HCT116 (cell line): Measurements from ENCODE around the gene TGM6. TPM values are rescaled to one million over a fixed set of nuclear protein-coding genes. Genes with fewer than 3 reads are reported as not detected.

Source experiments
- ATAC-seq: fragments of 200-7000 bp; cut with Tn5 transposase; 2 replicates; pipeline ENCODE4 v1.9.1; 2020; ENCODE audit warnings: mild to moderate bottlenecking, moderate library complexity
- BruUV-seq: library from RNA; stranded (reverse); fragments of 400-500 nt; replicated peaks from 2 replicates; lab custom pipeline; 2021; lab: Mats Ljungman, UMichigan
- CTCF ChIA-PET: fragments of 300-600 bp; sonication (Branson Sonifier 250); formaldehyde crosslinking; loops from one replicate; lab custom pipeline; 2021; ENCODE audit warnings: antibody characterized with exemption; lab: Charles Lee
- POLR2A ChIA-PET: fragments of 300-600, 350-600 bp; sonication (Branson Sonifier 250); formaldehyde crosslinking; loops from one replicate; lab custom pipeline; 2021; ENCODE audit warnings: antibody characterized with exemption; lab: Charles Lee
- RAD21 ChIA-PET, 2 experiments: fragments of 300-600 bp; sonication (Branson Sonifier 250); formaldehyde crosslinking; loops; one replicate each; lab custom pipeline; 2023; ENCODE audit warnings: low total read pairs in 2 of 2; ENCODE audit not compliant: uncharacterized antibody in 2 of 2, unreplicated experiment in 2 of 2, low non-redundant PET in 1 of 2; lab: Charles Lee
- DNase-seq: peaks from one replicate; pipeline ENCODE4 v3.0.0-alpha.2; 2010; ENCODE audit warnings: low read depth, low spot score
- H2AFZ ChIP-seq: fragments of 200-600 bp; shearing (Covaris generic), sonication (generic); 2 replicates; pipeline ENCODE4 v1.6.1; 2017; ENCODE audit warnings: low read depth, mixed run types, mixed read lengths, antibody characterized with exemption, low read length; ENCODE audit not compliant: poor library complexity, severe bottlenecking
- H3K27ac ChIP-seq: 2 replicates; pipeline ENCODE4 v1.5.1; 2012; ENCODE audit warnings: low read depth, low read length
- H3K27me3 ChIP-seq: fragments of 200-600 bp; sonication (generic); 2 replicates; pipeline ENCODE4 v1.6.1; 2016; ENCODE audit warnings: mixed run types, low read length, mixed read lengths; ENCODE audit not compliant: insufficient read depth
- H3K36me3 ChIP-seq, 2 experiments: fragments of 200-500 bp in 1 of 2; fragments of 200-600 bp in 1 of 2; sonication (Bioruptor generic) in 1 of 2; sonication (generic) in 1 of 2; 2 replicates each; pipeline versions ENCODE4 v1.5.1 to v1.6.1; 2014 to 2016; ENCODE audit warnings: low read length in 2 of 2, inconsistent platforms in 1 of 2, mixed read lengths in 1 of 2, mixed run types in 1 of 2; ENCODE audit not compliant: insufficient read depth in 2 of 2, control insufficient read depth in 1 of 2
- H3K4me1 ChIP-seq, 2 experiments: fragments of 200-600 bp in 1 of 2; sonication (generic) in 1 of 2; 2 replicates each; pipeline versions ENCODE4 v1.5.1 to v1.6.1; 2012 to 2017; ENCODE audit warnings: low read length in 2 of 2, inconsistent platforms in 1 of 2, mild to moderate bottlenecking in 1 of 2, mixed read lengths in 1 of 2, mixed run types in 1 of 2, moderate library complexity in 1 of 2; ENCODE audit not compliant: insufficient read depth in 2 of 2, control insufficient read depth in 1 of 2
- H3K4me2 ChIP-seq: fragments of 200-600 bp; sonication (generic); 2 replicates; pipeline ENCODE4 v1.6.1; 2017; ENCODE audit warnings: mixed run types, low read length, mixed read lengths
- H3K4me3 ChIP-seq, 2 experiments: fragments of 200-600 bp in 1 of 2; sonication (generic) in 1 of 2; replicated peaks in 1 of 2; 2 replicates each; pipeline ENCODE4 v1.5.1; 2011 to 2016; ENCODE audit warnings: low read length in 2 of 2, control low read depth in 1 of 2, low read depth in 1 of 2, mild to moderate bottlenecking in 1 of 2, mixed read lengths in 1 of 2, mixed run types in 1 of 2
- H3K79me2 ChIP-seq: fragments of 200-600 bp; sonication (generic); 2 replicates; pipeline ENCODE4 v1.6.1; 2017; ENCODE audit warnings: mild to moderate bottlenecking, mixed run types, low read length, moderate library complexity, mixed read lengths; ENCODE audit not compliant: insufficient read depth
- H3K9ac ChIP-seq: fragments of 200-600 bp; sonication (generic); 2 replicates; pipeline ENCODE4 v1.6.1; 2016; ENCODE audit warnings: low read length, mixed read lengths
- H3K9me2 ChIP-seq: fragments of 200-600 bp; sonication (generic), shearing (Covaris generic); 2 replicates; pipeline ENCODE4 v1.6.1; 2017; ENCODE audit warnings: mixed run types, mild to moderate bottlenecking, moderate library complexity; ENCODE audit not compliant: insufficient read depth
- H3K9me3 ChIP-seq, 2 experiments: fragments of 200-500 bp in 1 of 2; fragments of 200-600 bp in 1 of 2; sonication (Bioruptor generic) in 1 of 2; sonication (generic) in 1 of 2; 2 replicates each; pipeline ENCODE4 v1.6.1; 2014 to 2017; ENCODE audit warnings: low read length in 2 of 2, mixed read lengths in 2 of 2, inconsistent platforms in 1 of 2, low read depth in 1 of 2, mild to moderate bottlenecking in 1 of 2, mixed run types in 1 of 2, moderate library complexity in 1 of 2; ENCODE audit not compliant: control insufficient read depth in 1 of 2, insufficient read depth in 1 of 2
- H4K20me1 ChIP-seq: fragments of 200-600 bp; sonication (generic), shearing (Covaris generic); 2 replicates; pipeline ENCODE4 v1.6.1; 2017; ENCODE audit warnings: mixed run types, mild to moderate bottlenecking, moderate library complexity; ENCODE audit not compliant: insufficient read depth
- EGR1 ChIP-seq: IDR thresholded peaks from 2 replicates; pipeline ENCODE4 v1.6.1; 2012; ENCODE audit warnings: low read depth
- FOSL1 ChIP-seq: IDR thresholded peaks from 2 replicates; pipeline ENCODE4 v1.6.1; 2012; ENCODE audit warnings: low read depth
- POLR2A ChIP-seq: IDR thresholded peaks from 2 replicates; pipeline ENCODE4 v1.7.0; 2011; ENCODE audit warnings: borderline replicate concordance; ENCODE audit not compliant: insufficient read depth, insufficient read length; ENCODE audit errors: extremely low read depth
- RAD21 ChIP-seq: IDR thresholded peaks from 2 replicates; pipeline ENCODE4 v1.6.1; 2012; ENCODE audit warnings: low read depth, mild to moderate bottlenecking
- SRF ChIP-seq: IDR thresholded peaks from 2 replicates; pipeline ENCODE4 v1.6.1; 2012; ENCODE audit warnings: low read depth
- TCF7L2 ChIP-seq: IDR thresholded peaks from 2 replicates; pipeline ENCODE4 v1.7.0; 2011; ENCODE audit warnings: borderline replicate concordance, inconsistent platforms; ENCODE audit not compliant: insufficient read depth, insufficient read length; ENCODE audit errors: extremely low read depth
- YY1 ChIP-seq: IDR thresholded peaks from 2 replicates; pipeline ENCODE4 v1.6.1; 2011; ENCODE audit warnings: low read length, low read depth, moderate library complexity, mild to moderate bottlenecking; ENCODE audit not compliant: insufficient replicate concordance; ENCODE audit errors: extremely low read depth
- intact Hi-C: fragments of 100-400 bp; cut with micrococcal nuclease; formaldehyde crosslinking; loops from 2 replicates; pipeline ENCODE4 v1.10.0; 2022
- total RNA-seq: library from RNA; stranded (reverse); gene quantifications from one replicate; pipeline ENCODE4 v1.2.1, GENCODE V29; 2021; ENCODE audit not compliant: unreplicated experiment
- TF ChIP-seq, protein P1 (sequence below): IDR thresholded peaks from 2 replicates; pipeline ENCODE4 v1.6.1; 2012

The TGM6 gene
- total RNA-seq, 1 experiment from 2014 or later = not detected

DNA sequence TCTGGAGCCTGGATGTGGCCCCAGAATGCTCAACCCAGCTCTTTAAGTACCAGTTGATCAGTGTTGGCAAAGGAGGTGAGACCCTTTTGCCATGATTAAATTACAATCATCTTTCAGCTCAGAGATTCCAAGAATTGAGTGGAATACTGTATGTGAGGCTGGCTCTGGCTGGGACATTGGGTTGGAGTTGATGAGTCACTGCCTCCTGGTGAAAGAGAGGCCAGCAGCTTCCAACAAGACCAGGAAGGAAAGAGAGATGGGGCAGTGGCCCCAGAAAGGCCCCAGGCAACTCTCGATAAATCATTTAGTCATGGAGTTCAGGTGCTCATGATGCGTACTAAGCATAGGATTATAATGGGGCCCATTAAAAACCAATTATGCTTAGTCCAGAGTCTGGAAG lies 2.1 kb downstream of the TGM6 start:
- H3K9ac ChIP-seq = no peak overlapping the region
- intact Hi-C loops = no loop called here
- DNase-seq (no peak), ATAC-seq (no peak)
- no peaks in the 10 kb centered on the region for H3K79me2 ChIP-seq
- H3K4me3 ChIP-seq = no peak overlapping the region
- H3K4me2 ChIP-seq = no peak overlapping the region
- H3K27me3 ChIP-seq = no peaks in the 10 kb centered on the region
- BruUV-seq = no TSS peak
- no peaks in the 10 kb centered on the region for H3K9me2 ChIP-seq
- H3K36me3 ChIP-seq = no peaks in the 10 kb centered on the region
- ChIA-PET POLR2A (interaction anchor here (1.8 kb wide), 1 partner anchor 9 kb away, joined by 4 read pairs; no protein-coding TSS in a partner anchor), RAD21 (no interaction called here), CTCF (no interaction called here)
- no peak overlapping the region for H3K27ac ChIP-seq
- H4K20me1 ChIP-seq = no peaks in the 10 kb centered on the region; the same call in 1 of the 2 replicates
- TF ChIP-seq POLR2A (no peak), TCF7L2 (no peak)
- peaks cover 0 to 8% of the 10 kb centered on the region in 2 experiments; a peak in 2 of 4 replicates for H3K4me1 ChIP-seq
- H3K9me3 ChIP-seq = no peaks in the 10 kb centered on the region; a peak in 1 of 4 replicates
- H2AFZ ChIP-seq = no peak overlapping the region

DNA sequence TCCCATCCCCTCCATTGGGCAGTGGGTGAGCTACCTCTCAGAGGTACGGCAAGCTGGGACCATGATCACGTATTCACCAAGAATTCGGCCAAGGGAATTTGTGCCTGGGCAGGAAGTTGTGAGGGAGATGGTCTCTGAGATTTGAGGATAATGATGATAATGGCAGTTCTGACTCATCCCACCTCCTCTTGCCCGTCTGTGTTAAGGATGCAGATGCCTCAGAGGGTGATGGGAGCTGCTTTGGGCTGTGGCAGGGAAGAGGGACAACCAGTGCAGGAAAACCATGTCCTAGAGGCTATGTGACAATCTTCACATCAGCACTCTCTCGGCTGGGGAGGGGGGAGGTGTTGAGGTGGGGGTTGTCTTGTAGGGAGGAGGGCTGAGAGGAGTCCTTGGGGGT lies 4.3 kb downstream of the TGM6 start:
- no peak overlapping the region for H3K4me2 ChIP-seq
- H3K36me3 ChIP-seq = no peaks in the 10 kb centered on the region
- H3K9me3 ChIP-seq = no peaks in the 10 kb centered on the region; a peak in 1 of 4 replicates
- H3K79me2 ChIP-seq = no peaks in the 10 kb centered on the region
- no peak overlapping the region for H3K9ac ChIP-seq
- H3K4me1 ChIP-seq = peaks cover 0 to 8% of the 10 kb centered on the region in 2 experiments; a peak in 2 of 4 replicates
- H4K20me1 ChIP-seq = no peaks in the 10 kb centered on the region
- no peak overlapping the region for H3K4me3 ChIP-seq
- DNase-seq (no peak), ATAC-seq (no peak)
- no TSS peak for BruUV-seq
- intact Hi-C loops = no loop called here
- ChIA-PET RAD21 (no interaction called here), POLR2A (no interaction called here), CTCF (no interaction called here)
- no peak overlapping the region for H2AFZ ChIP-seq
- H3K9me2 ChIP-seq = no peaks in the 10 kb centered on the region
- H3K27me3 ChIP-seq = no peaks in the 10 kb centered on the region
- H3K27ac ChIP-seq = no peak overlapping the region
- TF ChIP-seq RAD21 (no peak), TCF7L2 (no peak), SRF (no peak), YY1 (no peak), EGR1 (no peak), FOSL1 (no peak)
- TF ChIP-seq, protein P1, sequence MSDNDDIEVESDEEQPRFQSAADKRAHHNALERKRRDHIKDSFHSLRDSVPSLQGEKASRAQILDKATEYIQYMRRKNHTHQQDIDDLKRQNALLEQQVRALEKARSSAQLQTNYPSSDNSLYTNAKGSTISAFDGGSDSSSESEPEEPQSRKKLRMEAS = no peak
